Liver (tissue), 9 donors: ENCODE measurements around the gene SPTBN2. TPM values are rescaled to one million over a fixed set of nuclear protein-coding genes. Genes with fewer than 3 reads are reported as not detected.

Source experiments
- DNase-seq: peaks from one replicate; pipeline ENCODE4 v3.0.0-alpha.2; 2017; ENCODE audit warnings: low spot score
- H3K27ac ChIP-seq, 2 donors: one replicate each; pipeline ENCODE4 v1.7.0; 2013; ENCODE audit warnings: inconsistent platforms in 2 of 2, low read length in 2 of 2, control low read depth in 1 of 2, low read depth in 1 of 2, mild to moderate bottlenecking in 1 of 2
- H3K27me3 ChIP-seq, 4 donors: one replicate each; pipeline versions ENCODE4 v1.6.1 to v1.7.0; 2013; ENCODE audit warnings: low read length in 3 of 4, inconsistent platforms in 1 of 4, mild to moderate bottlenecking in 1 of 4, moderate library complexity in 1 of 4; ENCODE audit not compliant: control insufficient read depth in 4 of 4, insufficient read depth in 4 of 4
- H3K36me3 ChIP-seq, 4 donors: one replicate each; pipeline versions ENCODE4 v1.6.1 to v1.7.0; 2013; ENCODE audit warnings: low read length in 3 of 4, mild to moderate bottlenecking in 3 of 4, low read depth in 1 of 4, moderate library complexity in 1 of 4; ENCODE audit not compliant: control insufficient read depth in 4 of 4, insufficient read depth in 3 of 4
- H3K4me1 ChIP-seq, 4 donors: one replicate each; pipeline versions ENCODE4 v1.6.1 to v1.7.0; 2013; ENCODE audit warnings: low read length in 3 of 4, mild to moderate bottlenecking in 3 of 4, moderate library complexity in 1 of 4; ENCODE audit not compliant: control insufficient read depth in 4 of 4, insufficient read depth in 4 of 4
- H3K4me3 ChIP-seq, 3 donors: one replicate each; pipeline versions ENCODE4 v1.6.1 to v1.7.0; 2013; ENCODE audit warnings: low read length in 3 of 3, control low read depth in 1 of 3, low read depth in 1 of 3, mild to moderate bottlenecking in 1 of 3
- H3K9ac ChIP-seq, 2 donors: one replicate each; pipeline ENCODE4 v1.7.0; 2013; ENCODE audit warnings: low read length in 2 of 2, mild to moderate bottlenecking in 2 of 2, moderate library complexity in 2 of 2, control low read depth in 1 of 2, low read depth in 1 of 2
- H3K9me3 ChIP-seq, 4 donors: one replicate each; pipeline versions ENCODE4 v1.6.1 to v1.7.0; 2013; ENCODE audit warnings: low read length in 3 of 4; ENCODE audit not compliant: control insufficient read depth in 4 of 4
- ATF3 ChIP-seq: IDR thresholded peaks from 2 replicates; pipeline ENCODE4 v1.6.1; 2016; ENCODE audit warnings: antibody characterized with exemption
- EGR1 ChIP-seq, 2 donors: IDR thresholded peaks; 2 replicates each; pipeline ENCODE4 v1.6.1; 2016 to 2018; ENCODE audit warnings: antibody characterized with exemption in 2 of 2, low read depth in 2 of 2
- FOXA1 ChIP-seq: IDR thresholded peaks from 2 replicates; pipeline ENCODE4 v1.6.1; 2016; ENCODE audit warnings: antibody characterized with exemption
- FOXA2 ChIP-seq: IDR thresholded peaks from 2 replicates; pipeline ENCODE4 v1.6.1; 2016; ENCODE audit warnings: antibody characterized with exemption
- GABPA ChIP-seq, 2 donors: IDR thresholded peaks in 1 of 2; conservative IDR thresholded peaks in 1 of 2; 2 replicates each; pipeline ENCODE4 v1.6.1; 2016; ENCODE audit warnings: antibody characterized with exemption in 2 of 2, mild to moderate bottlenecking in 1 of 2, moderate library complexity in 1 of 2
- HNF4A ChIP-seq, 2 donors: conservative IDR thresholded peaks; 2 replicates each; pipeline ENCODE4 v1.6.1; 2016; ENCODE audit warnings: antibody characterized with exemption in 2 of 2, mild to moderate bottlenecking in 2 of 2
- HNF4G ChIP-seq: IDR thresholded peaks from 2 replicates; pipeline ENCODE4 v1.6.1; 2016; ENCODE audit warnings: antibody characterized with exemption
- JUND ChIP-seq, 2 donors: IDR thresholded peaks; 2 replicates each; pipeline ENCODE4 v1.6.1; 2016; ENCODE audit warnings: antibody characterized with exemption in 2 of 2
- MAX ChIP-seq: IDR thresholded peaks from 2 replicates; pipeline ENCODE4 v1.6.1; 2016; ENCODE audit warnings: antibody characterized with exemption
- RAD21 ChIP-seq, 2 donors: IDR thresholded peaks; 2 replicates each; pipeline ENCODE4 v1.6.1; 2016; ENCODE audit warnings: antibody characterized with exemption in 2 of 2, mild to moderate bottlenecking in 2 of 2
- RXRA ChIP-seq, 2 donors: IDR thresholded peaks; 2 replicates each; pipeline ENCODE4 v1.6.1; 2017 to 2018; ENCODE audit warnings: antibody characterized with exemption in 2 of 2, mild to moderate bottlenecking in 1 of 2
- SP1 ChIP-seq: IDR thresholded peaks from 2 replicates; pipeline ENCODE4 v1.6.1; 2018; ENCODE audit warnings: antibody characterized with exemption, mild to moderate bottlenecking
- TAF1 ChIP-seq: conservative IDR thresholded peaks from 2 replicates; pipeline ENCODE4 v1.6.1; 2016; ENCODE audit warnings: antibody characterized with exemption, mild to moderate bottlenecking
- YY1 ChIP-seq: IDR thresholded peaks from 2 replicates; pipeline ENCODE4 v1.6.1; 2016; ENCODE audit warnings: antibody characterized with exemption, mild to moderate bottlenecking
- WGBS: extraction: QIAGEN DNeasy Blood & Tissue Kit; methylation state at CpG from one replicate; pipeline ENCODE4 v1.1.7; 2013; 5-methylcytosine and 5-hydroxymethylcytosine counted together
- polyA plus RNA-seq, 2 donors: library from polyadenylated mRNA; stranded (reverse) in 1 of 2; unstranded in 1 of 2; fragments of 200-250 nt in 1 of 2; fragments of >200 nt in 1 of 2; fragmentation: Nextera tagmentation in 1 of 2; extraction: Ambion mirVana in 1 of 2; gene quantifications; one replicate each; pipeline versions ENCODE4 v1.2.1 to v1.2.3, GENCODE V29; 2013 to 2015
- total RNA-seq, 2 donors: library from RNA; depleted of rRNA; stranded (reverse); fragments of >200 nt; gene quantifications; one replicate each; pipeline ENCODE4 v1.2.3, GENCODE V29; 2014
- TF ChIP-seq, protein P1 (sequence below): fragments of 150-350 bp; IDR thresholded peaks from 2 replicates; pipeline ENCODE4 v1.5.1; 2017; ENCODE audit warnings: improper control_type of control experiment, low read depth, low read length; ENCODE audit not compliant: missing input control
- TF ChIP-seq, protein P2 (sequence below): IDR thresholded peaks from 2 replicates; pipeline ENCODE4 v1.6.1; 2016; ENCODE audit warnings: antibody characterized with exemption
- TF ChIP-seq, protein P3 (sequence below): IDR thresholded peaks from 2 replicates; pipeline ENCODE4 v1.6.1; 2016; ENCODE audit warnings: antibody characterized with exemption, mild to moderate bottlenecking
- donor health status: healthy.
- donor health status: healthy.
- donor health status: healthy.
- donor health status: healthy.
- donor health status: healthy.

The SPTBN2 gene
- total and polyA plus RNA-seq, 4 donors, result 9.6 to 103 (median 22.6) TPM

- TF ChIP-seq EGR1 (IDR thresholded peaks at IDR 0.05; ENCODE audit: low read depth in 2 of 2) (no peak), SP1 (no peak), ATF3 (no peak), GABPA (IDR thresholded peaks at IDR 0.05 in 1 of 2, conservative IDR thresholded peaks at IDR 0.05 in 1 of 2) (no peak)
Observed at GRCh38 chr11:66686100-66686785, 42.8 kb downstream of the SPTBN2 start (continued).

DNA sequence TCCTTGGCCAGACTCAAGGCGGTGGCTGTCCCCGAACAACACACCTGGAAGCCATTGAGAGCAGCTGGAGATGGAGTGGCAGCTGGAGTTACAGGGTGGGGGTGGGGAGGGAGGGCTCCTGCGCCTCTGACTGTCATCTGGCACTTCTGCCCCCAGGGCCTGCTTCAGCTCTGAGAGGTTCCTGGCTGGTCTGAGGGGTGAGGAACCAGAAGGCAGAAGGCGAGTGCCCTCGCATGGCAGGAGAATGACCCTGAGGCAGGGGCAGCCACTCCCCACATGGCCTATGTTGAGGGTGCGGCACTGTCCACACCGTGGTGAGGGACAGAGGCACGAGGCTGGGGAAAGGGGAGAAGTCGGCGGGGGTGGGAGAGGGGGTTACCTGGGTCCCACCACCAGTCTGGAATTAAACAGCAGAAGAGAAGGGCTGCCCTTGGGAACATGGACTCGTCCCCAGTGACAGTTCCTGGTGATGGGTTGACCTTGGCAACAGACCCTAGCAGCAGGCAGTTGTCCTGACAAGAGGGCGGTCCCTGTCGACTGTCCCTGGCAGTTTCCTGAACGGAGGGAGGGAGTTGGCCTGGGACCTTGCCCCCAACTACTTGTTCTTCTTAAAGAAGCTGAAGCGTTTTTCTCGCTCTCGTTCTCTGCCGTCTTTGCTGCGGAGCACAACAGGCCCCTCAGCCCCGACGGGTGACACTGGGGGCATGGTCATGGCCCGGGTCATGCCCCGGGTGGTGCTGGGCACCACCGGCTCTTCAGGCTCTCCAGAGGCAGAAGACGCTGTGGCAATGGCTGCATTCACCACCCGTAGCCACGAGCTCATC, 43.5 kb downstream of the SPTBN2 start:
- Histone ChIP-seq H3K4me3 (no peak overlapping the region), H3K9ac (no peak overlapping the region), H3K27me3 (no peaks in the 10 kb centered on the region), H3K36me3 (peaks cover 4 to 58% (median 21%) of the 10 kb centered on the region in 4 donors), H3K4me1 (no peaks in the 10 kb centered on the region), H3K27ac (no peak overlapping the region), H3K9me3 (no peaks in the 10 kb centered on the region)
- 90% methylated on average over 27 of the region's 27 CpGs for WGBS
- TF ChIP-seq SP1 (no peak), RAD21 (IDR thresholded peaks at IDR 0.05) (no peak), FOXA2 (no peak), HNF4G (no peak), RXRA (IDR thresholded peaks at IDR 0.05) (no peak), JUND (IDR thresholded peaks at IDR 0.05) (no peak), YY1 (no peak), GABPA (IDR thresholded peaks at IDR 0.05 in 1 of 2, conservative IDR thresholded peaks at IDR 0.05 in 1 of 2) (no peak)
- TF ChIP-seq, protein P1, sequence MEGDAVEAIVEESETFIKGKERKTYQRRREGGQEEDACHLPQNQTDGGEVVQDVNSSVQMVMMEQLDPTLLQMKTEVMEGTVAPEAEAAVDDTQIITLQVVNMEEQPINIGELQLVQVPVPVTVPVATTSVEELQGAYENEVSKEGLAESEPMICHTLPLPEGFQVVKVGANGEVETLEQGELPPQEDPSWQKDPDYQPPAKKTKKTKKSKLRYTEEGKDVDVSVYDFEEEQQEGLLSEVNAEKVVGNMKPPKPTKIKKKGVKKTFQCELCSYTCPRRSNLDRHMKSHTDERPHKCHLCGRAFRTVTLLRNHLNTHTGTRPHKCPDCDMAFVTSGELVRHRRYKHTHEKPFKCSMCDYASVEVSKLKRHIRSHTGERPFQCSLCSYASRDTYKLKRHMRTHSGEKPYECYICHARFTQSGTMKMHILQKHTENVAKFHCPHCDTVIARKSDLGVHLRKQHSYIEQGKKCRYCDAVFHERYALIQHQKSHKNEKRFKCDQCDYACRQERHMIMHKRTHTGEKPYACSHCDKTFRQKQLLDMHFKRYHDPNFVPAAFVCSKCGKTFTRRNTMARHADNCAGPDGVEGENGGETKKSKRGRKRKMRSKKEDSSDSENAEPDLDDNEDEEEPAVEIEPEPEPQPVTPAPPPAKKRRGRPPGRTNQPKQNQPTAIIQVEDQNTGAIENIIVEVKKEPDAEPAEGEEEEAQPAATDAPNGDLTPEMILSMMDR, result no peak
- TF ChIP-seq, protein P2, sequence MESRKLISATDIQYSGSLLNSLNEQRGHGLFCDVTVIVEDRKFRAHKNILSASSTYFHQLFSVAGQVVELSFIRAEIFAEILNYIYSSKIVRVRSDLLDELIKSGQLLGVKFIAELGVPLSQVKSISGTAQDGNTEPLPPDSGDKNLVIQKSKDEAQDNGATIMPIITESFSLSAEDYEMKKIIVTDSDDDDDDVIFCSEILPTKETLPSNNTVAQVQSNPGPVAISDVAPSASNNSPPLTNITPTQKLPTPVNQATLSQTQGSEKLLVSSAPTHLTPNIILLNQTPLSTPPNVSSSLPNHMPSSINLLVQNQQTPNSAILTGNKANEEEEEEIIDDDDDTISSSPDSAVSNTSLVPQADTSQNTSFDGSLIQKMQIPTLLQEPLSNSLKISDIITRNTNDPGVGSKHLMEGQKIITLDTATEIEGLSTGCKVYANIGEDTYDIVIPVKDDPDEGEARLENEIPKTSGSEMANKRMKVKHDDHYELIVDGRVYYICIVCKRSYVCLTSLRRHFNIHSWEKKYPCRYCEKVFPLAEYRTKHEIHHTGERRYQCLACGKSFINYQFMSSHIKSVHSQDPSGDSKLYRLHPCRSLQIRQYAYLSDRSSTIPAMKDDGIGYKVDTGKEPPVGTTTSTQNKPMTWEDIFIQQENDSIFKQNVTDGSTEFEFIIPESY, result no peak
- DNase-seq, result no peak

DNA sequence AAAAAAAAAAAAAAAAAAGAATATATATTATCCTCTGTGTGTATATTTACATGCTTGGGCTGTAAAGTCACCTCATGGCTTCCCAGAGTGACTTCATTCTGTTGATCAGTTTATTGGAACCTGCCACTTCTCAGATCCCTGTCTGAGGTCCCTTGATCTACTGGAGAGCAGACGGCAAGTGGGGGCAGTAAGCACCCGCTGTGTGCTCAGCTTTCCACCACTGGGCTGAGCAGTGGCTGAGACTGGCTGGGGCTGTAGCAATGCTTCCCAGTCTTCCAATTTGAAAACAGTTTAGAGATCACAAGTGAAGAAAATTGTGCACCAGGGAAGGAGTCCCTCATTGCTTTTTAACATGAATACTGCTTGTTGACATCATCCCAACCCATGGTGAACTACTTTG, 44.4 kb downstream of the SPTBN2 start:
- H3K9me3 ChIP-seq, result no peaks in the 10 kb centered on the region
- H3K4me3 ChIP-seq, result no peak overlapping the region
- WGBS, result 94% methylated on average over 2 of the region's 2 CpGs
- H3K36me3 ChIP-seq, result peaks cover 3 to 49% (median 16%) of the 10 kb centered on the region in 4 donors
- H3K27me3 ChIP-seq, result no peaks in the 10 kb centered on the region
- no peak for DNase-seq
- H3K9ac ChIP-seq, result no peak overlapping the region
- no peak overlapping the region for H3K27ac ChIP-seq
- no peaks in the 10 kb centered on the region for H3K4me1 ChIP-seq
- no peak for TF ChIP-seq GABPA (IDR thresholded peaks at IDR 0.05 in 1 of 2, conservative IDR thresholded peaks at IDR 0.05 in 1 of 2)
- TF ChIP-seq HNF4A (conservative IDR thresholded peaks at IDR 0.05), result no peak
- TF ChIP-seq, protein P1, result no peak
- TF ChIP-seq JUND (IDR thresholded peaks at IDR 0.05), result no peak
- TF ChIP-seq, protein P3, sequence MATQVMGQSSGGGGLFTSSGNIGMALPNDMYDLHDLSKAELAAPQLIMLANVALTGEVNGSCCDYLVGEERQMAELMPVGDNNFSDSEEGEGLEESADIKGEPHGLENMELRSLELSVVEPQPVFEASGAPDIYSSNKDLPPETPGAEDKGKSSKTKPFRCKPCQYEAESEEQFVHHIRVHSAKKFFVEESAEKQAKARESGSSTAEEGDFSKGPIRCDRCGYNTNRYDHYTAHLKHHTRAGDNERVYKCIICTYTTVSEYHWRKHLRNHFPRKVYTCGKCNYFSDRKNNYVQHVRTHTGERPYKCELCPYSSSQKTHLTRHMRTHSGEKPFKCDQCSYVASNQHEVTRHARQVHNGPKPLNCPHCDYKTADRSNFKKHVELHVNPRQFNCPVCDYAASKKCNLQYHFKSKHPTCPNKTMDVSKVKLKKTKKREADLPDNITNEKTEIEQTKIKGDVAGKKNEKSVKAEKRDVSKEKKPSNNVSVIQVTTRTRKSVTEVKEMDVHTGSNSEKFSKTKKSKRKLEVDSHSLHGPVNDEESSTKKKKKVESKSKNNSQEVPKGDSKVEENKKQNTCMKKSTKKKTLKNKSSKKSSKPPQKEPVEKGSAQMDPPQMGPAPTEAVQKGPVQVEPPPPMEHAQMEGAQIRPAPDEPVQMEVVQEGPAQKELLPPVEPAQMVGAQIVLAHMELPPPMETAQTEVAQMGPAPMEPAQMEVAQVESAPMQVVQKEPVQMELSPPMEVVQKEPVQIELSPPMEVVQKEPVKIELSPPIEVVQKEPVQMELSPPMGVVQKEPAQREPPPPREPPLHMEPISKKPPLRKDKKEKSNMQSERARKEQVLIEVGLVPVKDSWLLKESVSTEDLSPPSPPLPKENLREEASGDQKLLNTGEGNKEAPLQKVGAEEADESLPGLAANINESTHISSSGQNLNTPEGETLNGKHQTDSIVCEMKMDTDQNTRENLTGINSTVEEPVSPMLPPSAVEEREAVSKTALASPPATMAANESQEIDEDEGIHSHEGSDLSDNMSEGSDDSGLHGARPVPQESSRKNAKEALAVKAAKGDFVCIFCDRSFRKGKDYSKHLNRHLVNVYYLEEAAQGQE, result no peak
- no peak for TF ChIP-seq MAX
- no peak for TF ChIP-seq RAD21 (IDR thresholded peaks at IDR 0.05)
- no peak for TF ChIP-seq FOXA1
- no peak for TF ChIP-seq TAF1
- no peak for TF ChIP-seq ATF3
- TF ChIP-seq SP1, result no peak
- no peak for TF ChIP-seq EGR1 (IDR thresholded peaks at IDR 0.05; ENCODE audit: low read depth in 2 of 2)
